WERI-Rb-1 (cell line): ENCODE measurements around the gene VRK3.
A peak's percentile ranks its signal among the peaks of the same experiment; 100 is the strongest.

Experiments
- DNase-seq: peaks from one replicate; pipeline ENCODE4 v3.0.0-alpha.2; 2020
- H3K27ac ChIP-seq: fragments of 250-450 bp; sonication (Bioruptor Pico); 2 replicates; pipeline ENCODE4 v1.5.1; 2020; ENCODE audit warnings: mild to moderate bottlenecking, moderate library complexity
- H3K27me3 ChIP-seq: fragments of 250-450 bp; sonication (Bioruptor Pico); 2 replicates; pipeline ENCODE4 v1.5.1; 2021; ENCODE audit warnings: mild to moderate bottlenecking, low read depth, moderate library complexity; ENCODE audit not compliant: insufficient read depth, severe bottlenecking
- H3K36me3 ChIP-seq: fragments of 250-450 bp; sonication (Bioruptor Pico); 2 replicates; pipeline ENCODE4 v1.5.1; 2020; ENCODE audit warnings: mild to moderate bottlenecking, moderate library complexity
- H3K4me3 ChIP-seq: 2 replicates; pipeline ENCODE4 v1.5.1; 2011; ENCODE audit warnings: low read depth, mild to moderate bottlenecking, control low read depth, low read length
- H3K9me3 ChIP-seq: fragments of 250-450 bp; sonication (Bioruptor Pico); 2 replicates; pipeline ENCODE4 v1.5.1; 2021; ENCODE audit warnings: mild to moderate bottlenecking, moderate library complexity; ENCODE audit not compliant: severe bottlenecking
- CTCF ChIP-seq: IDR thresholded peaks from 2 replicates; pipeline ENCODE4 v1.5.1; 2011; ENCODE audit warnings: low read depth, mild to moderate bottlenecking, control low read depth, inconsistent platforms, low read length

VRK3 gene

GRCh38 chr19:49939721-49940481 is 85.3 kb downstream of the VRK3 start:
- Histone ChIP-seq H3K4me3 (no peak overlapping the region), H3K27ac (no peak overlapping the region), H3K36me3 (no peaks in the 10 kb centered on the region), H3K27me3 (no peaks in the 10 kb centered on the region), H3K9me3 (no peaks in the 10 kb centered on the region)
- TF ChIP-seq CTCF: no peak
- DNase-seq: no peak

- DNase-seq: no peak
- no peaks in the 10 kb centered on the region for H3K27me3 ChIP-seq
- H3K4me3 ChIP-seq: no peak overlapping the region
- no peak for TF ChIP-seq CTCF
- H3K27ac ChIP-seq: no peak overlapping the region
- no peaks in the 10 kb centered on the region for H3K9me3 ChIP-seq
- no peaks in the 10 kb centered on the region for H3K36me3 ChIP-seq
Observed at GRCh38 chr19:49938662-49939061, 86.5 kb downstream of the VRK3 start.

- peak; percentile 87 for TF ChIP-seq CTCF
- peak overlapping the region; percentile 45 for H3K4me3 ChIP-seq
Observed at GRCh38 chr19:49937750-49938381, 87.3 kb downstream of the VRK3 start.

GRCh38 chr19:49936549-49936948 is 88.6 kb downstream of the VRK3 start:
- no peaks in the 10 kb centered on the region for H3K27me3 ChIP-seq
- no peak overlapping the region for H3K4me3 ChIP-seq
- no peak overlapping the region for H3K27ac ChIP-seq
- no peaks in the 10 kb centered on the region for H3K9me3 ChIP-seq
- H3K36me3 ChIP-seq: no peaks in the 10 kb centered on the region; the same call in 1 of the 2 replicates
- no peak for TF ChIP-seq CTCF
- no peak for DNase-seq

More at GRCh38 chr19:49937750-49938381, 87.3 kb downstream of the VRK3 start:
- peak; percentile 77 for DNase-seq
- Histone ChIP-seq H3K36me3 (no peaks in the 10 kb centered on the region), H3K27ac (no peak overlapping the region), H3K27me3 (no peaks in the 10 kb centered on the region), H3K9me3 (no peaks in the 10 kb centered on the region)

- no peak for TF ChIP-seq CTCF
- H3K27me3 ChIP-seq: no peaks in the 10 kb centered on the region
- H3K9me3 ChIP-seq: no peaks in the 10 kb centered on the region
- no peak for DNase-seq
- H3K27ac ChIP-seq: no peak overlapping the region
- H3K4me3 ChIP-seq: no peak overlapping the region
- H3K36me3 ChIP-seq: peaks cover 6% of the 10 kb centered on the region
Observed at GRCh38 chr19:49933643-49934042, 91.5 kb downstream of the VRK3 start.
